ENCODE measurements around the gene PTPRCAP. TPM values are rescaled to one million over a fixed set of nuclear protein-coding genes. Genes with fewer than 3 reads are reported as not detected.
"Not testable (repeated sequence)": the region's sequence is repeated elsewhere in the genome, so short reads cannot be mapped to it uniquely, and the experiment has no call there.

PTPRCAP gene
- total and polyA plus RNA-seq, 5 donors = 1.2 to 3.4 (median 1.6) TPM

DNA sequence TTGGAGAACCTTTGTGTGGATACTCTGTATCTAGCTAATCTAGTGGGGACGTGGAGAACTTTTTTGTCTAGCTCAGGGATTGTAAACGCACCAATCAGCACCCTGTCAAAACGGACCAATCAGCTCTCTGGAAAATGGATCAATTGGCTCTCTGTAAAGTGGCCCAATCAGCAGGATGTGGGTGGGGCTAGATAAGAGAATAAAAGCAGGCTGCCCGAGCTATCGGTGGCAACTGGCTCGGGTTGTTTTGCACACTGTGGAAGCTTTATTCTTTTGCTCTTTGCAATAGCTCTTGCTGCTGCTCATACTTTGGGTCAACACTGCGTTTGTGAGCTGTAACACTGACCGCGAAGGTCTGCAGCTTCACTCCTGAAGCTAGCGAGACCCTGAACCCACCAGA lies 39.2 kb upstream of the PTPRCAP start:
- peak in 1 of 3 donors; percentile 7 for DNase-seq
- H3K27me3 ChIP-seq (ENCODE audit: control insufficient read depth, insufficient read depth); ATAC-seq; H3K4me3 ChIP-seq (ENCODE audit: low read length); H3K9me3 ChIP-seq (ENCODE audit: control insufficient read depth, low read length); H3K4me1 ChIP-seq (ENCODE audit: control insufficient read depth, insufficient read depth, low read length); intact Hi-C loops (cut with DNase I); H3K27ac ChIP-seq (ENCODE audit: low read length): not testable (repeated sequence)
- WGBS = 77% methylated on average over 10 of the region's 10 CpGs

DNA sequence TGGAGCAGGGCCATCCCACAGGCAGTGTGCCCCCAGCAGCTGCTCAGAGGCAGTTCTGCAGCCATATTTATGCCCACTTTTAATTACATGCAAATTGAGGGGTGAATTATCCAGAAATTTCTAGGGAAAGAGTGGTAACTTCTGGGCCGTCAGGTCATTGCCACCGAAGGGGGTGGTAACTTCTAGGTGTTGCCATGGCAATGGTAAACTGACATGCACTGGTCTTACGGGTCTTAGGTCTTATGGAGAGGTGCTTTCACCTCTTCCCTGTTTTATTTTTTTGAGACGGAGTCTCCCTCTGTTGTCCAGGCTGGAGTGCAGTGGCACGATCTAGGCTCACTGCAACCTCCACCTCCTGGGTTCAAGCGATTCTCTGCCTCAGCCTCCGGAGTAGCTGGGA lies 35.4 kb upstream of the PTPRCAP start:
- H3K4me1 ChIP-seq (ENCODE audit: control insufficient read depth, insufficient read depth, low read length) = peaks cover 2% of the 10 kb centered on the region
- intact Hi-C loops (cut with DNase I) = no loop called here
- ATAC-seq = no peak
- WGBS = 75% methylated on average over 7 of the region's 7 CpGs
- H3K4me3 ChIP-seq (ENCODE audit: low read length) = no peak overlapping the region
- H3K9me3 ChIP-seq (ENCODE audit: control insufficient read depth, low read length) = no peaks in the 10 kb centered on the region
- DNase-seq = no peak
- no peaks in the 10 kb centered on the region for H3K27me3 ChIP-seq (ENCODE audit: control insufficient read depth, insufficient read depth)
- no peak overlapping the region for H3K27ac ChIP-seq (ENCODE audit: low read length)

DNA sequence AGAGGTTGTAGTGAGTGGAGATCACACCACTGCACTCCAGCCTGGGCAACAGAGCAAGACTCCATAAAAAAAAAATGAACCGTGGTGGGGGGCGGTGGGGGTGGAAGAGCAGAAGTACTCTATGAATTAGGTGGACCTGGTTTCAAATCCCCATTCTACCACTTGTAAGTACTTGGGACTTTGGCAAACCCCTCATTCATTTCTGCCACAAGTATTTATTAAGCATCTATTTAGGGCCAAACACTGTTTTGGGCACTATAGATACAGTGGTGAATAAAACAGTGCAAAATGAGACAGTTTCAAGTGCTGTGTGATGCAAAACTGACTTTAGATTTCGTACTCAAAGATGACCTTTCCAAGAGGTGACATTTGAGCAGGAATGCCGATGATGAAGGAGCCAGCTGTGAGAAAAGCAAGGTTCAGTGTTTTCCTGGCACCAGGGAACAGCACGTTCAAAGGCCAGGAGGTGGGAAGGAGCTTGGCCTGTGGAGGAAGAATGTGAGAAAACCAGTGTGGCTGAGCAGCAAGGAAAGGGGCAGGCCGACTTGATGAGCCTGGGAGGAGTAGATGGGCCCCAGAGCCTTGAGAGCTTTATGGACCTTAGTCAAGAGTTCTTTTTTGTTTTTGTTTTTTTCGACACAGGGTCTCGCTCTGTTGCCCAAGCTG lies 33.0 kb upstream of the PTPRCAP start:
- ATAC-seq (no peak), DNase-seq (peak in 1 of 3 donors; percentile 2)
- no peak overlapping the region for H3K4me3 ChIP-seq (ENCODE audit: low read length)
- H3K4me1 ChIP-seq (ENCODE audit: control insufficient read depth, insufficient read depth, low read length) = peaks cover 3% of the 10 kb centered on the region
- no peaks in the 10 kb centered on the region for H3K27me3 ChIP-seq (ENCODE audit: control insufficient read depth, insufficient read depth)
- no peak overlapping the region for H3K27ac ChIP-seq (ENCODE audit: low read length)
- H3K9me3 ChIP-seq (ENCODE audit: control insufficient read depth, low read length) = no peaks in the 10 kb centered on the region
- WGBS = 84% methylated on average over 8 of the region's 8 CpGs
- intact Hi-C loops (cut with DNase I) = no loop called here

DNA sequence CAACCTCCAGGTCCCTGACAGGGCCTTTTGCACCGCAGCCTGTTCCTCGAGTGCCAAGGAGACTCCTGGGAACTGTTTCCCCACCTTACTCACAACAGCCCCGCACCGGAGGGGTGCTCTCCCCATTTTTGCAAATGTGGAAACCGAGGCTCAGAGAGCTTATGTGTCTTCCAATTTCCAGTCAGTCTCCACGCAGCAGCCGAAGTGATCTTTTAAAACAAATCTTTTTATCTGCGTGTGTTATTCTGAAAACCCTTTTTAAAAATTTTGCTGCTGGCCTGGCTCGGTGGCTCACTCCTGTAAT lies 32.0 kb upstream of the PTPRCAP start:
- no peak for ATAC-seq
- no peak for DNase-seq

DNA sequence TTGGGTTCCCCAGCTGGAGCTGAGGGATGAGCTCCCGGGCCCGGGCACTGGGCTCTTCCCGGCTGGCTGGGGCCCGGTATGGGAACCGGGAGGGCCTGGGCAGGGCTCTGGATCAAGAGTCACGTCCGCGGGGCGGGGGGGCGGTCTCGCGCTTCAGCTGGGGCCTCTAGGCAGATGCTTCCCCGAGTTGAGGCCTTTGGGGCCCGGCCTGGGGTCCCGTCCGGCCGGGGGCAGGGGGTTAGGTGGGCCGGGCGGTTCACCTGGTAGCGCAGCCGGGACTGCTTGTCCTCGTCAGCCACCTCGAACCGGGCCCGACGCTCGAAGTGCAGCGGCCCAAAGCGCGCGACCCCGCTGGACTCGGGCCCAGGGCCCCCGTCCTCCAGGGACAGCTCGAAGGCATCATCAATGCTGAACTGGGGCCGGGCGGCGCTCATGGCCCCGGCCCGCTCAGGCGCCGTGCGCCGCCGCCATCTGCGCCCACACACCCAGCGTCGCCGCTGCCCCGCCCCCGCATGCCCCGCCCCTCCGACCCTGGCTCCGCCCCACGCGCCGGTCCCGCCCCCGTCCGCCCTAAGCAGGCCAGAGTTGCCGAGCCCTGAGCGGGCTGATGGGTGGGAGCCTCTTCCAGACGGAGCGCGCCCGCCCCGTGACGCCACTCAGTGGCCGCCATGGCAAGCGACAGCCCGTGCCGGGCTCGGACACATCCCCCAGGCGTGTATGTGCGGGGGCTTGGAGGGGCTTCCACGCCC lies 31.5 kb upstream of the PTPRCAP start, which contains the start of gene TMEM134:
TMEM134 (minus strand) TSS at position 493 of the 749 bp plus-strand sequence; CDS start at position 434, 59 bp downstream.
- peaks cover 3% of the 10 kb centered on the region for H3K4me1 ChIP-seq (ENCODE audit: control insufficient read depth, insufficient read depth, low read length)
- intact Hi-C loops (cut with DNase I) = loop anchor here in 2 of 4 donors (5.0 to 10.0 kb wide), 2 partner anchors 54 to 67 kb away; partner anchors contain the start of genes CARNS1 (in 1 of the 2), PPP1CA (in 1 of the 2) and TBC1D10C (in 1 of the 2)
- ATAC-seq = peak; percentile 92 to 94
- no peaks in the 10 kb centered on the region for H3K27me3 ChIP-seq (ENCODE audit: control insufficient read depth, insufficient read depth)
- no peaks in the 10 kb centered on the region for H3K9me3 ChIP-seq (ENCODE audit: control insufficient read depth, low read length)
- H3K4me3 ChIP-seq (ENCODE audit: low read length) = peak within 1 kb of the TSS; percentile 75
- WGBS = under 1% methylated on average over 76 of the region's 76 CpGs
- peak within 1 kb of the TSS; percentile 79 for H3K27ac ChIP-seq (ENCODE audit: low read length)
- peak; percentile 94 to 97 (median 97) for DNase-seq

More for the DNA sequence above, 32.0 kb upstream of the PTPRCAP start:
- Histone ChIP-seq H3K27ac (ENCODE audit: low read length) (peak overlapping the region; percentile 79), H3K9me3 (ENCODE audit: control insufficient read depth, low read length) (no peaks in the 10 kb centered on the region), H3K4me3 (ENCODE audit: low read length) (peak overlapping the region; percentile 75), H3K4me1 (ENCODE audit: control insufficient read depth, insufficient read depth, low read length) (peaks cover 3% of the 10 kb centered on the region), H3K27me3 (ENCODE audit: control insufficient read depth, insufficient read depth) (no peaks in the 10 kb centered on the region)
- intact Hi-C loops (cut with DNase I) = loop anchor here in 2 of 4 donors (5.0 to 10.0 kb wide), 2 partner anchors 55 to 67 kb away; partner anchors contain the start of genes CARNS1 (in 1 of the 2), PPP1CA (in 1 of the 2) and TBC1D10C (in 1 of the 2)
- 12% methylated on average over 9 of the region's 9 CpGs for WGBS

DNA sequence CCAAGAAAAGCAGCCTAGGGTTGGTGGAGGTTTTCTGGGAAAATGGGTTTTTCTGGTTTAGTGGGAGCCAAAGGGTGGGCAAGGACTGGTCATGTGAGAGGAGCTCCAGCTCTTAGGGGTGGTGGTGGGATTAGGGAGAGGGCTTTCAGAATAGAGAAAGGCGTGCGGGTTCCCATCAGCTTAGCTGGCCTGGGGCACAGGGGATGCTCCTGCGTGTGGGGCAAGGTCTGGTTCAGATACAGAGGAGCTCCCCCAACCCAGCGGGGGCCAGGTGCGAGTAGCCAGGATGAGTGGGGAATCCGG lies 30.9 kb upstream of the PTPRCAP start:
- Histone ChIP-seq H3K27me3 (ENCODE audit: control insufficient read depth, insufficient read depth) (no peaks in the 10 kb centered on the region), H3K4me1 (ENCODE audit: control insufficient read depth, insufficient read depth, low read length) (peaks cover 3% of the 10 kb centered on the region), H3K4me3 (ENCODE audit: low read length) (peak overlapping the region; percentile 75), H3K27ac (ENCODE audit: low read length) (peak overlapping the region; percentile 64), H3K9me3 (ENCODE audit: control insufficient read depth, low read length) (no peaks in the 10 kb centered on the region)
- ATAC-seq = no peak
- 5% methylated on average over 6 of the region's 6 CpGs for WGBS
- intact Hi-C loops (cut with DNase I) = loop anchor here in 2 of 4 donors (5.0 to 10.0 kb wide), 2 partner anchors 54 to 66 kb away; partner anchors contain the start of genes CARNS1 (in 1 of the 2), PPP1CA (in 1 of the 2) and TBC1D10C (in 1 of the 2)
- no peak for DNase-seq

DNA sequence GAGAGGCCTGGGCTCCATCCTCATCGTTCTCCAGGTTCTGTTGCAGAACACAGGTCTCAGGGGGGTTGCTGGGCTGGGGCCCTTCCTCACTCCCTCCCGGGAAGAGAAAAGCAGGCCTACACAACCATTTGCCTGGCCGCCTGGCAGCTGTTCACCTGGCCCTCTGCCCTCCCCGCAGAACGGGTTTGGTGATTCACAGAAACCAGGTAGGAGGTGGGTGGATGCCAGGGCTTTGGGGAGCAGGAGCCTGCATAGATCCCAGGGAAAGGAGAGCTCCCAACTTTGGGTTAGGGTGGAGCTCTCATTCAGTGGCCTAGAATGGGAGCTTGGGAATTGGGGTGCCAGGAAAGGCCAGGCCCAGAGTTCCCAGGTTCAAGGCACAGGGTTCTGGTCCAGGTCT lies 30.6 kb upstream of the PTPRCAP start:
- WGBS = 22% methylated on average over 5 of the region's 5 CpGs

DNA sequence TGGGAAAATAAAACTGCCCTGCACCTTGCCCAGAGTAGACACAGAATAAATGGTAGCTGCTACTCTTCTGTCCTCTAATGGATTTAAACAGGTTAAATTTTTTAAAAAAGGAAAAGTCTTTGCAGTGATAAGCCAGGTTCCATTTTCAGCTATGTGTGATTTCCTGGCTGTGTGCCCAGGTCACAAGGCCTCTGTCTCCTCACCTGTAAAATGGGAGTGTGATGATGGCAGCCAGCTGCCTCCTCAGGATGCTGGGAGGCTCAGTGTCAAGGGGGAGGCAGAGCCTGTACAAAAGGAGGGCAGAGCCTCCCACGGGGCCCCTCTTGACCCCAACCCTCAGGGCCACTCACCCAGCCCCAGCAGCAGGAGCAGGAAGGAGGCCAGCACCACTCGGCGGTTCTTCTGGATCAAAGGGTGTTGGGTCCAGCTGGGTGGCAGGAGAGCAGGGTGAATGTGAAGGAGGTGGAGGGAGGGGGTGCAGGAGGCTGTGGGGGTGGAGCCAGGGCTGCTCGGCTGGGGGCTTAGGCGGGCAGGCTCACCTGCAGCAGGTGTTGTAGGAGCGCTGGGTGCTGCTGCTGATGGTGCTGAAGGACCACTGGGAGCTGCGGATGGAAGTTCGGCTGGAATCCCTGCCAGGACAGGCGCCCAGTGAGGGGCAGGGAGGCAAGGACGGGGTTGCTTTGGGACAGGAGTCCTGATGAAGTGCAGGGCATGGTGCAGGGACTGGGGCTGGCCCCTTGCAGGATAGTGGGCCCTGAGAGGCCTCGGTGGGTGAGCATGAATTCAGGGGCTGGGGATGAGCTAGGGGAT lies 29.7 kb upstream of the PTPRCAP start:
- intact Hi-C loops (cut with DNase I) = loop anchor here in 2 of 4 donors (5.0 to 10.0 kb wide), 2 partner anchors 52 to 65 kb away; partner anchors contain the start of genes CARNS1 (in 1 of the 2), PPP1CA (in 1 of the 2) and TBC1D10C (in 1 of the 2)
- no peak overlapping the region for H3K4me3 ChIP-seq (ENCODE audit: low read length)
- H3K27me3 ChIP-seq (ENCODE audit: control insufficient read depth, insufficient read depth) = no peaks in the 10 kb centered on the region
- no peaks in the 10 kb centered on the region for H3K9me3 ChIP-seq (ENCODE audit: control insufficient read depth, low read length)
- peak; percentile 20 to 61 (median 55) for DNase-seq
- no peak for ATAC-seq
- peaks cover 3% of the 10 kb centered on the region for H3K4me1 ChIP-seq (ENCODE audit: control insufficient read depth, insufficient read depth, low read length)
- H3K27ac ChIP-seq (ENCODE audit: low read length) = no peak overlapping the region
- 74% methylated on average over 11 of the region's 11 CpGs for WGBS

More for the DNA sequence above, 30.6 kb upstream of the PTPRCAP start:
- intact Hi-C loops (cut with DNase I) = loop anchor here in 2 of 4 donors (5.0 to 10.0 kb wide), 2 partner anchors 53 to 66 kb away; partner anchors contain the start of genes CARNS1 (in 1 of the 2), PPP1CA (in 1 of the 2) and TBC1D10C (in 1 of the 2)
- H3K9me3 ChIP-seq (ENCODE audit: control insufficient read depth, low read length) = no peaks in the 10 kb centered on the region
- no peak overlapping the region for H3K27ac ChIP-seq (ENCODE audit: low read length)
- peak overlapping the region; percentile 75 for H3K4me3 ChIP-seq (ENCODE audit: low read length)
- peaks cover 3% of the 10 kb centered on the region for H3K4me1 ChIP-seq (ENCODE audit: control insufficient read depth, insufficient read depth, low read length)
- DNase-seq (peak; percentile 35 to 62 (median 56)), ATAC-seq (no peak)
- H3K27me3 ChIP-seq (ENCODE audit: control insufficient read depth, insufficient read depth) = no peaks in the 10 kb centered on the region

DNA sequence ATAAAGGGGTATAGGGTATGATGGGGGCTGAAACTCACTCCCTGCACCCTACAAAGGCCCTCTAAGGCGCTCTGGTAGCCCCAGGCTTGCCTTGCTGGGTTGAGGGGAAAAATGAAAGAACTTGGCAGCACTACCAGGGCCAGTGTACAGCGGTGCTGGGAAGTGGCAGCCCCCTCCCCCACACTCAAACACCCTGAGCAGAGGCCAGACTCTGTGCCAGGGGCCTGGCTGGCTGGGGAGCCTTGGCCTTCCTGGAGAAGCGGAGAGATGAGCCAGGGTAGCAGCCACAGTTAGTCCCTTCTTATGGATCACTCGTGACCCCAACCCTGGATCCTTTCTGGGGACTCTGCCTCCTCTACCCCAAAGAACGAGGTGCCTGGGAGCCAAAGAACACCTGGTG lies 28.9 kb upstream of the PTPRCAP start:
- no peaks in the 10 kb centered on the region for H3K9me3 ChIP-seq (ENCODE audit: control insufficient read depth, low read length)
- ATAC-seq (no peak), DNase-seq (peak; percentile 20 to 72 (median 56))
- H3K4me3 ChIP-seq (ENCODE audit: low read length) = no peak overlapping the region
- intact Hi-C loops (cut with DNase I) = loop anchor here in 2 of 4 donors (5.0 to 10.0 kb wide), 2 partner anchors 52 to 64 kb away; partner anchors contain the start of genes CARNS1 (in 1 of the 2), PPP1CA (in 1 of the 2) and TBC1D10C (in 1 of the 2)
- H3K4me1 ChIP-seq (ENCODE audit: control insufficient read depth, insufficient read depth, low read length) = peaks cover 3% of the 10 kb centered on the region
- no peak overlapping the region for H3K27ac ChIP-seq (ENCODE audit: low read length)
- H3K27me3 ChIP-seq (ENCODE audit: control insufficient read depth, insufficient read depth) = no peaks in the 10 kb centered on the region
- 76% methylated on average over 5 of the region's 5 CpGs for WGBS

DNA sequence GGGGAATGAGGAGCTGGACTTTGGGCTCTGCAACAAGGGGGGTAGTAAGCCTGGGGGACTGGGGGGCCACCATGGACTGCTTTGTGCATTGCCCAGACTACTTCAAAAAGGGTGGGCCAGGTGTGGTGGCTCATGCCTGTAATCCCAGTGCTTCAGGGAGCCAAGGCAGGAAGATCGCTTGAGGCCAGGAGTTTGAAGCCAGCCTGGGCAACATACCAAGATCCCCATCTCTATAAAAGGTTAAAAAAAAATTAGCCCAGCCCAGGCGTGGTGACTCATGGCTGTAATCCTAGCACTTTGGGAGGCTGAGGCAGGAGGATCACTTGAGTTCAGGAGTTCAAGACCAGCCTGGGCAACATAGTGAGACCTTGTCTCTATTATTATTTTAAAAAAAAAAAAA lies 28.0 kb upstream of the PTPRCAP start:
- H3K4me1 ChIP-seq (ENCODE audit: control insufficient read depth, insufficient read depth, low read length); H3K9me3 ChIP-seq (ENCODE audit: control insufficient read depth, low read length); ATAC-seq; H3K4me3 ChIP-seq (ENCODE audit: low read length); H3K27me3 ChIP-seq (ENCODE audit: control insufficient read depth, insufficient read depth): not testable (repeated sequence)
- intact Hi-C loops (cut with DNase I) = loop anchor here in 2 of 4 donors (5.0 to 10.0 kb wide), 2 partner anchors 51 to 63 kb away; partner anchors contain the start of genes CARNS1 (in 1 of the 2), PPP1CA (in 1 of the 2) and TBC1D10C (in 1 of the 2)
- H3K27ac ChIP-seq (ENCODE audit: low read length) = peak overlapping the region; percentile 87
- WGBS = 76% methylated on average over 2 of the region's 2 CpGs
- peak in 2 of 3 donors; percentile 40 to 43 for DNase-seq
